ENCODE measurements around the gene CROT. TPM values are rescaled to one million over a fixed set of nuclear protein-coding genes. Genes with fewer than 3 reads are reported as not detected.

CROT gene
- total RNA-seq, 2 experiments from 2014 or later: 9.5 to 12.6 TPM

DNA sequence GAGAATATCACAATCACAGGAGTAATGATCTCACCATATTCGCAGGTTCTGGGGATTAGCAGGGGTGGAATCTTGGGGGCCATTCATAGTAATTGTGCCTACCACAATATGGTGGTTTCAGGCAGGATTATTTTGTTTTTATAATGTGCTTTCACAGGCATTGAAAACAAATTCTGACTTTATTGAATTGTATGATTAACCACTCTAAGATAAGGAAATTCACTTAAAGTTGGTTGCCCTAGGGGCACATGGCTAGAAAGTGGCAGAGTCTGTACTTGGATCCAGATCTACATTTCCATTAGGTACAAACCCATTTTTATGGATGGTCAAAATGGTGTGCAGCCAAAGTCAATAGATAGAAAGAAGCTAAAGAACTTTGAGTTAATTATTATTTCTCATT is 1.7 kb downstream of the CROT start:
- ChIA-PET CTCF (interaction anchor here (1.1 to 1.3 kb wide), 2 partner anchors 19 to 68 kb away, joined by 3 to 4 read pairs; no protein-coding TSS in a partner anchor), POLR2A (no interaction called here)
- DNase-seq: no peak
- H3K27me3 Mint-ChIP-seq: no peaks in the 10 kb centered on the region
- H3K36me3 Mint-ChIP-seq (ENCODE audit: low read depth): peaks cover 36% of the 10 kb centered on the region
- peaks cover 42% of the 10 kb centered on the region for H3K4me1 Mint-ChIP-seq
- H3K27ac Mint-ChIP-seq: no peak overlapping the region
- H3K9me3 Mint-ChIP-seq: peaks cover 2% of the 10 kb centered on the region
- no peak overlapping the region for H3K4me3 Mint-ChIP-seq

DNA sequence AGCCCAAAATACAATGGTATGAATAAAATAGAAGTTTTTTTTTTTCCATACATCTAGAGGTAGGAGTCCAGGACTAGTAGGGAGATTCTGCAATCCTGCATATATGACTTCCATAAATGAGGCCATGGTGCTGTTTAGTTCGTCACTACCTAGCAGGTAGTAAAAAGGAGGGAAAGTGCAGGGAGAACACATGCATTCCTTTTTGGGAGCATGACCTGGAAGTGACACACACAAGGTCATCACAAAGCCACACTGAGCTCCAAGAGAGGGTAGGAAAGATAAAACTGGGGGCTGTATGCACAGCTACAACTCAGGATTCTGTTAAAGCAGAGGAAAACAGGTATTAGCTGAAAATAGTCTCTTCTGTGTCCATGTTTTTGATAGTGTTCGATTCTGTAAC is 2.2 kb downstream of the CROT start:
- Mint-ChIP-seq H3K27me3 (no peaks in the 10 kb centered on the region), H3K4me1 (peaks cover 37% of the 10 kb centered on the region), H3K9me3 (peaks cover 2% of the 10 kb centered on the region), H3K36me3 (ENCODE audit: low read depth) (peaks cover 41% of the 10 kb centered on the region), H3K27ac (no peak overlapping the region), H3K4me3 (no peak overlapping the region)
- ChIA-PET POLR2A (no interaction called here), CTCF (no interaction called here)
- DNase-seq: no peak

DNA sequence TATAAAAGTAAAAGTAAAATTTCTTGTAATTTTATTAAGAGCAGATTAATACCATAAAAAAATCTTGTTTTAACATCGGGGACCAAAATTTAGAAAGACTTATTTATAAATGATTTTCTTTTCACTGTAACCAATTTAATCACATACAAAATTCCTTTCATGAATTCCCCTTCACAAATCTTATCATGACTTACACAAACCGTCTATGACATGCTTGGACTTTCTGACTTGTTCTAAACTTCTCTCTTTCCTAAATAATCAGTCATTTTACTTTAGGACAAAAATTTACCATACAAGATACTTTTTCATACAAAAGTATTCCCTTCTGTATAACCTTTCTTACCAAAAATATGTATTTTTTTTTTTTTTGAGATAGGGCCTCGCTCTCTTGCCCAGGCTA is 9.3 kb downstream of the CROT start:
- peaks cover 17% of the 10 kb centered on the region for H3K9me3 Mint-ChIP-seq
- peaks cover 76% of the 10 kb centered on the region for H3K36me3 Mint-ChIP-seq (ENCODE audit: low read depth)
- no peak overlapping the region for H3K27ac Mint-ChIP-seq
- ChIA-PET CTCF (no interaction called here), POLR2A (no interaction called here)
- no peak overlapping the region for H3K4me3 Mint-ChIP-seq
- H3K4me1 Mint-ChIP-seq: no peaks in the 10 kb centered on the region
- H3K27me3 Mint-ChIP-seq: no peaks in the 10 kb centered on the region
- DNase-seq: no peak

DNA sequence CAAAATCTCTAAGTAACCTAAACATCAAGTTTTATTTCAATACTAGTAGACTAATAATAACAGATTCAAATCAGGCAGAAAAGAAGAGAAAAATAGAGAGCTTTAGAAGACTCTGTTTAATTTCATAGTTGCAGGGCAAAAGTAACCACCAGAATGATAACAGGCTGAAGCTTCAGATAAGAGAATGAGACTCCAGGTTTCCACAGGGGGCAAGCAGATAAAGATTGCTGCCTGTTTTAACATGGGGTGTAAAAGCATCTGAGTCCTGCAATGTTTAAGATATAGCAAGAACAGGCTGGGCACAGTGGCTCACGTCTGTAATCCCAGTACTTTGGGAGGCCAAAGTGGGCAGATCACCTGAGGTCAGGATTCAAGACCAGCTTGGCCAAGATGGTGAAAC is 11.0 kb downstream of the CROT start:
- ChIA-PET POLR2A (no interaction called here), CTCF (no interaction called here)
- H3K36me3 Mint-ChIP-seq (ENCODE audit: low read depth): peaks cover 72% of the 10 kb centered on the region
- H3K4me3 Mint-ChIP-seq: no peak overlapping the region
- DNase-seq: no peak
- H3K9me3 Mint-ChIP-seq: peaks cover 15% of the 10 kb centered on the region
- H3K27ac Mint-ChIP-seq: no peak overlapping the region
- H3K27me3 Mint-ChIP-seq: no peaks in the 10 kb centered on the region
- no peaks in the 10 kb centered on the region for H3K4me1 Mint-ChIP-seq

DNA sequence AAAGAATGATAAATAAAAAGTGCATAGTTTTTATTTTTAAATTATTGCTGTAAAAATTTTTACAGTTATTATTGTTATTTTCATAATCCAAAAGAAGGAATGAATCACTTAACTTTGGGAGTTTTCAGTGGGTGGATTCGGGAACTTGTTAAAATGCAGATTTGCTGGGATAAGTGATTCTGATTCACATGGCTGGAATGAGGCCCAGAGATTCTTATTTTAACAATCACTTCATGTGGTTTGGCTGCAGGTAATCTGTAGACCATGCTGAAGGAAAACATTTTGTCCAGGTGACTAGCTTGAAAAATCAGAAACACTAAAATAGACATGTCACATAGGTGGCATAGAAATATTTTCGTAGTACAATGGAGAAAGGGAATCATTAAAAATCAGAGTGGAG is 13.9 kb downstream of the CROT start:
- Mint-ChIP-seq H3K4me1 (no peaks in the 10 kb centered on the region), H3K27me3 (no peaks in the 10 kb centered on the region), H3K4me3 (no peak overlapping the region), H3K36me3 (ENCODE audit: low read depth) (peaks cover 59% of the 10 kb centered on the region), H3K27ac (no peak overlapping the region), H3K9me3 (peaks cover 10% of the 10 kb centered on the region)
- no peak for DNase-seq
- ChIA-PET CTCF (no interaction called here), POLR2A (no interaction called here)

DNA sequence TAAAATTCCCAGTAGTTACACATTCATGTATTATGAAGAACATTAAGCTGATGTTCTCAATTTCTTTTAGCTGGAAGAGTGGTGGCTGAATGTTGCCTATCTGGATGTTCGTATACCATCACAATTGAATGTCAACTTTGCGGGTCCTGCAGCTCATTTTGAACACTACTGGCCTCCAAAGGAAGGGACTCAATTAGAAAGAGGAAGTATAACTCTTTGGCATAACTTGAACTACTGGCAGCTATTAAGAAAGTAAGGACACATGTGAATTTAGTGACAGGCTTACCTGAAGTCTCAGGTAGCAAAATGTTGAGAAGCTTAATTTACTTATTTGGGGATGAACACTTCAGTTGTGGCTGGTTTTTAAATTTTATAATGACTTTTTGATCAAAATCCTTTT is 15.9 kb downstream of the CROT start:
- POLR2A ChIA-PET: no interaction called here
- Mint-ChIP-seq H3K27ac (no peak overlapping the region), H3K4me1 (no peaks in the 10 kb centered on the region), H3K27me3 (no peaks in the 10 kb centered on the region), H3K4me3 (no peak overlapping the region), H3K9me3 (peaks cover 5% of the 10 kb centered on the region), H3K36me3 (ENCODE audit: low read depth) (peaks cover 41% of the 10 kb centered on the region)
- DNase-seq: no peak
- CTCF ChIA-PET: interaction anchor here (1.5 kb wide), 1 partner anchor 18 kb away, joined by 3 read pairs; no protein-coding TSS in a partner anchor

DNA sequence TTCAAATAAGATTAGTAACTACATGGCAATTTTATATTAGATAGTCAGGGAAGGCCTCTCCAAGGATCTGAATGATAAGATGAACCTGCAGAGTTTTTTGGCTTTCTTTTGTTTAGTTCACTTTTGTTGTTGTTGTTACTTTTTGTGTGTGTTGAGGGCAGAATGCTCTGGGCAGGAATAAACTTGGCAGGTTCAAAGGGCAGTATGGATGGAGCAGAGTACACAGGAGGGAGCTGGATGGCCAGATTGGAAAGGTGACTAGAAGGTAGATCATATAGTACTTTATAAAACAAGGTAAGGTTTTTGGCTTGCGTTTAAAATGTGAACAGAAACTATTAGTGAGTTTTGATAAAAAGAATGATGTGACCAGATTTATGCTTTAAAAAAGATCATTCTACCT is 17.9 kb downstream of the CROT start:
- CTCF ChIA-PET: interaction anchor here (1.0 kb wide), 1 partner anchor 18 kb away, joined by 3 read pairs; the partner anchor contains the start of gene CROT
- no peaks in the 10 kb centered on the region for H3K9me3 Mint-ChIP-seq
- H3K4me3 Mint-ChIP-seq: no peak overlapping the region
- POLR2A ChIA-PET: no interaction called here
- no peaks in the 10 kb centered on the region for H3K4me1 Mint-ChIP-seq
- H3K36me3 Mint-ChIP-seq (ENCODE audit: low read depth): peaks cover 27% of the 10 kb centered on the region
- H3K27ac Mint-ChIP-seq: no peak overlapping the region
- DNase-seq: no peak
- H3K27me3 Mint-ChIP-seq: no peaks in the 10 kb centered on the region

DNA sequence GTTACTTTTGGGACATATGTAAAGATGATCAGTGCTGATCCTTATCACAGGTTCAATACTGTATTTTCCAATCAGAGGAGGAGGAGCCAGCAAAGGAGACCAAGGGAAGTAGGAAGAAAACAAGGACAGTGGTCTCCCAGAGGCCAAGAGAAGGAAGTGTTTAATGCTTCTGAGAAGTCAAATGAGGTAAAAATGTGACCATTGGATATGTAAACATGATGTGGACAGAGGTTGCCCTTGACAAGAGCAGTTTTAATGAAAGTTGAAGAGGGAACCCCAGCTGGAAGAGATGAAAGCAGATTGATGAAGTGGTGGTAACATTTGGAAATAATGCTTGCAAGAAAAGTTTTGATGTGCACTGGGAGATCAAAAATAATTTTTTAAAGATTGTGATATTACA is 18.8 kb downstream of the CROT start:
- CTCF ChIA-PET: no interaction called here
- Mint-ChIP-seq H3K4me1 (peaks cover 4% of the 10 kb centered on the region), H3K27ac (no peak overlapping the region), H3K27me3 (no peaks in the 10 kb centered on the region), H3K9me3 (no peaks in the 10 kb centered on the region), H3K36me3 (ENCODE audit: low read depth) (peaks cover 21% of the 10 kb centered on the region), H3K4me3 (no peak overlapping the region)
- DNase-seq: no peak
- POLR2A ChIA-PET: no interaction called here

DNA sequence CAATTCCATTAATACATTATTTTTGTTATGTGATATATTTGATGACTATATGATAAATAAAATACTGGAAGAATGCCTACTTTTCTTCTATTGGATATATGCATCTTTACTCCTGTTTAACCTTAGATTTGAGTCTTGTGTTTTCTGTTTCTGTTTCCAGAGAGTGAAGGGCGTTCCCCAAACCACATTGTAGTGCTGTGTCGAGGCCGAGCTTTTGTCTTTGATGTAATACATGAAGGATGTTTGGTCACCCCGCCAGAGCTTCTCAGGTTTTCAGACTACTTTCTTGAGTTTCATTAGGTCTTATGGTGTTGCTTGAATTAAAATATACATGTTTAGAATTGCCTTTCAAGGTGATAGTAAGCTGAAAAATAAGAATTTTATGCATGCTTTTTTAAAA is 23.8 kb downstream of the CROT start:
- Mint-ChIP-seq H3K4me3 (no peak overlapping the region), H3K9me3 (no peaks in the 10 kb centered on the region), H3K36me3 (ENCODE audit: low read depth) (peaks cover 15% of the 10 kb centered on the region), H3K27me3 (no peaks in the 10 kb centered on the region), H3K27ac (peak overlapping the region; percentile 33), H3K4me1 (peaks cover 11% of the 10 kb centered on the region)
- peak; percentile 62 for DNase-seq
- POLR2A ChIA-PET: interaction anchor here (2.0 kb wide), 1 partner anchor 24 kb away, joined by 7 read pairs; the partner anchor contains the start of gene CROT
- CTCF ChIA-PET: no interaction called here

DNA sequence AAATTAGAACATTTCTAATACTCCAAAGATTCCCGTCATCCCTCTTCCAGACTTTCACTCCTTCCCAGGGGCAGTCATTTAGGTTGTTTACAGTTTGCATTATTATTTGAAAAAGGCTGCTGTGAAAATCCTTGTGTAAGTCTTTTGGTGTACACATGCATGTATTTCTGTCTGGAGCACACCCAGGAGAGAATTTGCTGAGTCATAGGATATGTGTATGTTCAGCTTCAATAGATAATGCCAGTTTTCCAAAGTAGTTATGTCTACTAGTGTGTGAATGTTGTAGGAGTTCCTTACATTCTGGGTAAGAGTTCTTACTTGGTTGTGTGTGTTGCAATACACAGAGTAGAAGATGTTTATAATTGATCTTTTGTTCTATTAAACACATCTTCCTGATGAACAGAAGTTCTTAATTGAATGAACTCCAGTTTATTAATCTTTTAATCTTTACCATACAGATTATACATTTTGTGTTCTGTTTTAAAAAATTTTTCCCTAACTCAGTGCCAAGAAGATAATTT is 25.3 kb downstream of the CROT start:
- ChIA-PET CTCF (no interaction called here), POLR2A (no interaction called here)
- Mint-ChIP-seq H3K27ac (no peak overlapping the region), H3K9me3 (no peaks in the 10 kb centered on the region), H3K4me1 (peaks cover 11% of the 10 kb centered on the region), H3K4me3 (no peak overlapping the region), H3K36me3 (ENCODE audit: low read depth) (peaks cover 15% of the 10 kb centered on the region), H3K27me3 (no peaks in the 10 kb centered on the region)
- DNase-seq: no peak

DNA sequence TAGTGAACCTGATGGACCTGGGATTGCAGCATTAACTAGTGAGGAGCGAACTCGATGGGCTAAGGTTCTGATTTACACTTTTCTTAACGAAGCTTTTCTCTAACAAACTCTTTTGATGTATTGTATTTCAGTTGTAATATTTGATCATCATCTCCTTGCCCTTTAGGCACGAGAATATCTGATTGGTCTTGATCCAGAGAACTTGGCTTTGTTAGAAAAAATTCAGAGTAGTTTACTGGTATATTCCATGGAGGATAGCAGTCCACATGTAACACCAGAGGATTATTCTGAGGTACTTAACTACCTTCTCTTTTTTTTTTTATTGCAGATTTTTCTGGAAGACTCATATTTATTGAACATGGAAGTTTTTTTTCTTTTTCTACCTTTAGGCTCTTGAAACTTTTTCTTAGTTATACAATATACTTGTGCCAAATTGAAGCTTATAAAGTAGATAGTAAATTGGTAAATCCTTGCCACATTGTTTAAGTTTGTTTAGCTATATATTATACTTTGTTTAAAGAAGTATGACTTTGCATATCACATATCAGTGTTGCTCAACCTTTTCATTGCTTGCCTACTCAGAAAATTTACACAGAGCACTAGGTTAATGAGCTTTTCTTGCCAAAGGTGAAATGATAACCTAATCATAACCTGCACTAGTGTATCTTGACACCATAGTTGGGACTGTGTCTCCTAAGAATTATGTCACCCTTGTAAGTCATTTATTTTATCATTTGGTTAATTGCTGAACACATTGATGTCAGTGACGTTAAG is 30.4 kb downstream of the CROT start:
- no peaks in the 10 kb centered on the region for H3K27me3 Mint-ChIP-seq
- no peak for DNase-seq
- CTCF ChIA-PET: no interaction called here
- H3K4me1 Mint-ChIP-seq: no peaks in the 10 kb centered on the region
- H3K36me3 Mint-ChIP-seq (ENCODE audit: low read depth): peaks cover 16% of the 10 kb centered on the region
- no peak overlapping the region for H3K4me3 Mint-ChIP-seq
- H3K9me3 Mint-ChIP-seq: no peaks in the 10 kb centered on the region
- no peak overlapping the region for H3K27ac Mint-ChIP-seq
- POLR2A ChIA-PET: interaction anchor here (0.7 kb wide), 1 partner anchor 10 kb away, joined by 3 read pairs; no protein-coding TSS in a partner anchor

DNA sequence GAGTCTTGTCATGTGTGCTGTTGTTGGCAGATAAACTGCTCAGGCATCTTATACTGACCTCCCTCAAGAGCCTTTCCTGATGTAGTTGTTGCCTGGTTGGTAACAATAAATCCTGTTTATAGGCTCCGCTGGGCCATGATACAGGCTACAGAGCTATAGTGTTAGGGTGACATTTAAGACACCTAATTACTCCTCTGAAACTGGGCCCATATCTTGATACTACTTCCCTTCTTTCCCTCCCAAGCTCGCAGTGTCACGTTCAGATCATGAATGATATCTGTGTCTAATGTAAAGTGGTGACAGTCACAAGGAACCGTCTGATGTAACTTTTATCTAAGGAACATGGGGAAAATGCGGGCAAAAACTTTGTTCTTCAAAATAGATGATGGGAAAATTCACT is 35.4 kb downstream of the CROT start:
- Mint-ChIP-seq H3K27ac (no peak overlapping the region), H3K4me1 (no peaks in the 10 kb centered on the region), H3K27me3 (no peaks in the 10 kb centered on the region), H3K4me3 (no peak overlapping the region), H3K9me3 (no peaks in the 10 kb centered on the region), H3K36me3 (ENCODE audit: low read depth) (peaks cover 23% of the 10 kb centered on the region)
- CTCF ChIA-PET: no interaction called here
- no peak for DNase-seq
- POLR2A ChIA-PET: no interaction called here

DNA sequence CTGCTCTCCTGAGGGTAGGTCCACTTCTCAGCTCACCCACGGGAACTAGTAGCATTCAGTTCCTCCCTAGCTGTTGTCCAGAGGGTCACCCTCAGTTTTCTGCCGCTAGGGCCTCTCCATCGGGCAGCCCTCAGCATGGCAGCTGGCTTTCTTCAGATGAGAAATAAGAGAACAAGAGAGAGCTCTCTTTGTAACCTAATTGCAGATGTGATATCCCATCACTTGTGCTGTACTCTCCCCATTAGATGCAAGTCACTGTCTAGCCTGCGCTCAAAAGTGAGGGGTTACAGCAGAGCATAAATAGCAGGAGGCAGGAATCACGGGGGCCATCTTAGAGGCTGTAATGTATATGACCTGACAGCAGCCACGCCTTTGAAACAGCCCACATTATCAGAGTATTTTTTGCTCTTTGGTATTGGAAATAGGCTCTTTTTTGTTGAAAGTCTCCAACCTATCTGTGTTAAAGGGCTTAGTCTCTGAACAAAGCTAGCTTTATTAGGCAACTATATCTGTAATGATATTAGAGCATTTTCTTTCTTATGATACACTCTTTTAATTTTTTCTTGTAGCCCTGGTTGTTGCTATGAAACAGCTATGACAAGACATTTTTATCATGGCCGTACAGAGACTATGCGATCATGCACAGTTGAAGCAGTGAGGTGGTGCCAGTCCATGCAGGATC is 45.7 kb downstream of the CROT start:
- peaks cover 18% of the 10 kb centered on the region for H3K4me1 Mint-ChIP-seq
- CTCF ChIA-PET: no interaction called here
- H3K36me3 Mint-ChIP-seq (ENCODE audit: low read depth): peaks cover 53% of the 10 kb centered on the region
- no peak for DNase-seq
- H3K9me3 Mint-ChIP-seq: peaks cover 2% of the 10 kb centered on the region
- H3K27me3 Mint-ChIP-seq: no peaks in the 10 kb centered on the region
- H3K27ac Mint-ChIP-seq: no peak overlapping the region
- POLR2A ChIA-PET: no interaction called here
- no peak overlapping the region for H3K4me3 Mint-ChIP-seq
